Islet of Langerhans (tissue), 1 donor: Measurements from ENCODE around the gene CMKLR1.

ENCODE experiments used
- FAIRE-seq: peaks from one replicate; lab custom pipeline; 2011; peaks lifted over from hg19 to GRCh38; lab: Jason Lieb, UNC

Gene CMKLR1

DNA sequence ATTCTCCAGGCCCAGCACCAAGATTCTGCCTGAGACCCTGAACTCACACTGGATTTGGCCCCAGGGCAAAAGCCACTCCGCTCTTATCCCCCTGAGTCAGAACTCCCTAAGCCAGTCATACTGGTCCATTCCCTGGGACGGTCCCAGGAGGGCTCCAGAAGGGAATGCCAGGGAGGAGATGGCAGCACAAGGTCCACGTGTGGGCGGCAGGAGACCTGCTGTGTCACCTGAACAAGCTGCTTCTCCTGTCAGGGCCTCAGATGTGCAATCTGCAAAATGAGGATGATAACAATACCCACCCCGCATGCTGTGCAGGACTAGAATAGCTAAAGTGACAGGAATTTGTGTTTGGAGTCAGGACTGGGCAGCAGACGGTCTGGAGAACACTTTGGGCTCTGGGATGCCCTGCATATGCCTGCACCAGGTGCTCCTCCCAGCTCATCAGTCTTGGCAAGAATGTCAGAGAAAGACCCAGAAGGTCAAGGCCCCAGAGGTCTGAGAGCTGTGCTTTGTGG is 40.3 kb downstream of the CMKLR1 start:
- FAIRE-seq = no peak

DNA sequence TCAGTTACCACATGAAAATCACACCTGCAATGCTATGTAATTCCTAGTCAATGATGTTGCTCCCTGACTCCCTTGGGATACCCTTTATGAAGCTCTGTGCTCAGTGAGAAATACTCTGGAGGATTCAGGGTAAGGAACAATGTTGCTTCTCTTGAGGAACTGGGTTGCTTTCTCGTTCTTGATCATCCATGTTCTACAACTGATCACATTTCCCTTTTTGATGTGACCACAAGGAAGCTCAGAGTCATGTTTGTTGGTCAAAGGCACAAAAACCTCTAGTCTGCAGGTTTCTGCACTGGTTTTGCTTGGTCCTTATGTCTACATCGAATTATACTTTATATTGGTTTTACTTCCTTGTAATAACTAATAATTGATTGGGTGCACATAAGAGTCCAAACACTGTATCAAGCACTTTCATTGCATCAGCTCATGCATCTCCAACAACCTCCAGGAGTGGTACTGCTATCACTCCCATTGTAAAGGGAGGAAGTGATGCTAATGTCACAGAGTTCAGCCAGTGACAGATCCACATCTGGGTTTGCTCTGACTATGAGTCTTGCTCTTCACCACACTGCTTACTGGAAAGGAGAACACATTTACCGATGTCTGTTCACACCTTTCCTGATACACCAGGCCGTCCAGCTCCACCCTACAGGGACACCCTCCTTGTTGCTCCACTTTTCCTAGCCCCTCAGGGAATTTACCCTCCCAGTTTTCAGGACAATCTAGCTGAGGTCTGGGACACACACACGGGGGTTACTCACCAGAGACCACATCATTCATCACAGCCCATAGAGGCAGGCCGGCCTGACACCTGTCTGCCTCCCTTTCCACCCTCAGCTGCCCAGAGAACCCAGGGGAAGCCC is 41.0 kb downstream of the CMKLR1 start:
- no peak for FAIRE-seq

DNA sequence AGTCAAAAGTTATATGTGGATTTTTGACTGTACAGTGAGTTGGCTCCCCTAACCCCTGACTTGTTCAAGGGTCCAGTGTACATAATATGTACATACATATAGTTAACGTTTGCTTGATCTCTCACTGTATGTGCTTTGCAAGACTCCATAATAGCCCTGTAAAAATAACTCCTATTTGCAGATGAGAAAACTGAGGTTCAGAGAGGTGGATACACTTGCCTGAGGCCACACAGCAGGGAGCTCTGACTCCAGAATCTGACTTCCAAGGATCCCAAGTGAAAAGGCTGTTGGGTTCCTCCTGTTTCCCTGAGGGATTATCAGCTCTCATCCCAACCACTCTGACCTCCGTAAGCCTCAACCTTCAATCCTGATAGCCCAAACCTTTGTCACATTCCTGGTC is 41.7 kb downstream of the CMKLR1 start:
- no peak for FAIRE-seq

DNA sequence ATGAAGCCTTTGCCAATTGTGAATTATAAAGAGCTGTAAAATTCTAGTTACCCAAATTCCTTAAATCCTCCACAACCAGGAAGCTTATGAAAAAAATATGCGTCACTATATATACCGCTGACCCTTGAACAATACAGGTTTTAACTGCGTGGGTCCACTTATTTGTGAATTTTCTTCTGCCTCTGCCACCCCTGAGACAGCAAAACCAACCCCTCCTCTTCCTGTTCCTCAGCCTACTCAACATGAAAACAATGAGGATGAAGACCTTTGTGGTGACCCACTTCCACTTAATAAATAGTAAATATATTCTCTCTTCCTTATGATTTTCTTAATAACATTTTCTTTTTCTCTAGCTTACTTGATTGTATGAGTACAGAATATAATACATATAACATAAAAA is 42.2 kb downstream of the CMKLR1 start:
- FAIRE-seq = no peak

DNA sequence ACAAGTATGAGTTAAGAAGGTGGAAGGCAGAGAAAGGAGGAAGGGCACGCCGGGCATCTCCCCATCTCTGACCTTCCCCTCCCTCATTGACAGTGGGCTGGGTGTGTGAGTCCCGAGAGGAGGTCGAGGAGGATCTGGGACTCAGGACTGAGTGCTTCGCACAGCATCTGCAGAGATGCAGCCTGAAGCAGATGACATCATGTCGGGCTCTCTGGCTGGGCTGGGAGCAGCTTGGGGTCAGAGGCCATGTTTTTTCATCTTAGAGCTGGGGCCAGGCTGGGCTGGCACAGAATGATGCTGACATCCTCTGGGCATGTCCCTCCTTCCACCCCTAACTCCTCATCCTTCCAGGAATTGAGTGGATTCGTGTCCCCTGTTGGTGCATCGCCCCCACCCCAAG is 43.5 kb downstream of the CMKLR1 start:
- FAIRE-seq = no peak

DNA sequence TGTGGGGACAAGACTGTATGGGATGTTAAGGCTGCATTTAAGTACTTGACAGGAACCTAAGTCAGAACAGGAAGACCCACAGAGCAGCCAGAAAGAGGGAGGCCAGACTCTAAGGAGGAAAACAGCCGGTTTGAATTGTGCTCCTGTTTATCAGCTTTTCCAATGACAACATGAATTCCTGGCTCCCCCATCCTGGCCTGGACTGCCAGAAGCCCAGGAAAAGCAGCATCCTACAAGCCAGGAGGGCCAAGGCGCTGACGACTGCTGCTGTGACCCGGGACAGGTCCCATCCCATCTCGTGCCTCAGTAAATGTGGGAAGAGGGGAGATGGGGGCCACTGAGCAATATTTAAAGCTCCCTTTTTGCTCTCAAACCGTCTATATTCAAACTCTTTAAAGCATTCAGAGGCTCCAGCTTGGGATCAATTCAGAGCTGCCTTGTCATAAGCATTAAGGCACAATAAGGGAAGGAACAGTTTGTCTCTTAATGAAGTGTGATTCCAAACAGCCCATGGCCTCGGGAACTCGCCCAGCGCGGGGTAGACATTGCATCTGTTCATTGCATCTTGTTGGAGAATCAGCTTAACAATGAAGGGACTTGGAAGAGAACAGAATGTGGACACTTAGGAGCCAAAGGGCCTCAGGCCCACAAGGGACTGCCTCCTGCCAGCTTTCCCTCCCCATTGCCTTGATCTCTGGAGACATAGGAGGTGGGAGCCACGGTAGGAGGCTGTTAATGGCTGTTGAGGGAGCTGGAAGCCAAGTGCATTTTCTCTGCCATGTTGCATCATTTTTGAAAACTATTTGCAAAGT is 49.6 kb downstream of the CMKLR1 start:
- FAIRE-seq = no peak

DNA sequence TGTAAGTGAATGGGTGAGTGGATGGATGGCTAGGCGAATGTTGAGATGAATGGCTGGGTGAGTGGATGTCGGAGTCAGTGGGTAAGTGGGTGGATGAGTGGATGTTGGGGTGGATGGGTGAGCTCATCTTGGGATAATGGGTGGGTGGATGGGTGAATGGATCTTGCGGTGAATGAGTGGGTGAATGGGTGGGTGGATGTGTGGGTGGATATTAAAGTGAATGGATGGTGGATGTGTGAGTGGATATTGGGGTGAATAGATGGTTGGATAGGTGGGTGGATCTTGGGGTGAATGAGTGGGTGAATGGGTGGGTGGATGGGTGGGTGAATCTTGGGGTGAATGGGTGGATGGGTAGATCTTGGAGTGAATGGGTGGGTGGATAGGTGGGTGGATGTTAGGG is 51.9 kb downstream of the CMKLR1 start:
- no peak for FAIRE-seq

DNA sequence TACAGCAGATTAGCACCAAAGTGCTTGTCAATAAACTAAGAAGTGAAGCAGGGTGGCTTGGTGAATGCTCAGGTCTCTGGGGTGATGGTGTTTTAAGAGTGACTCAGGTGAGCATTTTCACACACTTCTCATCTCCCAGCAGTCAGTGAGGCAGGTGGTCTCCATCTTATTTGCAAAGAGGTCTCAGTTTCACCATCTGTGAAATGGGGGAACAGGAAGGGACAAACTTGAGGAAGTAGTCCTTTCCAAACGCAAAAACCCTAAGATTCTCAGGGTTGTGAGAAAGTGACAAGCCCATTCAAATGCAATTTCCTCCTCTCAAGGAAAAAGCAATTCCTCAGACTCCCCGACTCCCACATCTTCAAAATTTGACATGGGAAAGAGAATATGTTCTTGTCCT is 54.1 kb downstream of the CMKLR1 start:
- no peak for FAIRE-seq

DNA sequence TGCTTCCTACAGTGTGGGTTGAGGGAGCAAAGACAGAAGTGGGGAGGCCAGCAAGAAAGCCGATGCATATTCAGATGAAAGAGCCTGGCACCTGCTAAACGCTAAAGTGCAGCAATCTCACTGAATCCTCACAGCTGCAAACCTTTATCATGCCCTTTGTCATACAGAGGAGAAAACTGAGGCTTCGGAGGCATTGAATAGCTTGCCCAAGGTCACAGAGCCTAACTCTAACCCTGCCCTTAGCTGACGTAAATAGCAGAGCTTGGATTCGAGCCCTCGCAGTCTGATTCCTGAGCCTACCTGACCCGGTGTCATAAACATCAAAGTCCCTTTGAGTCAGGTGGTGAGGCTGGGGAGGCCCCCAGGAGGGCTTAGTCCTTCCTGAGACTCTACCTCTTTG is 54.9 kb downstream of the CMKLR1 start:
- no peak for FAIRE-seq

DNA sequence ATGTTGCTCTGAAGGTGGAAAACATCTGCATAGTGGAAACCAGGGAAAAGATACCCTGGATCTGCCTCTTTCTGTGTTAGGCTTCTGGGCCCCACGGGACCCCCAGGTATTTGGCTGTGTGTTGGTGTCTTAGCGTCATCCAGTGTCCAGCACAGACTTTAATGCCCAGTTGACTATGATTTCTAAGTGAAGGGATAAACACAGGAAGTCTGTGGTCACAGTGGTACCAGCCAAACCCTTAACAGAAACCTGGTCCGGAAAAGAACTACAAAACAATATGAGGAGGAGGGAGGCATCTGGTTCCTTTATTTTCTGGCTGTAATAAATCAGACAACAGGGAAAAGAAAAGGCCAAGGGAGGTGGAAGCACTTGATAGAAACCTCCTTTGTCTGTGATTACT is 56.4 kb downstream of the CMKLR1 start:
- FAIRE-seq = no peak

DNA sequence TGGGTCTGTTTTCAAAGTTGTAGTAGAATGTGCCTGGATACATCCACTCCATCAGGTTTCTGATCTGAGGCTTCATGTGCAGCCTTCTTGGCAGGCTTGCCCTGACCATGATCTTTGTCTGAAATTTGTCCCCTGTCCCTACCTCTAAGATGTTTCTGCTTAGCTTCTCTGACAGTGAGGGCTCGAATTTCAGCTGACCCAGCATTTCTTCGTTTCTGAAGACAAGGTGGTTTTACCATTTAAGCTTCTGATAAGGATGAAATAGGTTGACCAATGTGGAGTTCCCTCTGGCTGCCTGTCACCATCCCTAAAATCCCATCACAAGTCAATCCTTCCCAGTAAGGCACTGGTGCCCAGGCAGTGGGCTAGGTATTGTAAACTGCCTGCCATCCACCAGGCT is 57.0 kb downstream of the CMKLR1 start:
- no peak for FAIRE-seq

DNA sequence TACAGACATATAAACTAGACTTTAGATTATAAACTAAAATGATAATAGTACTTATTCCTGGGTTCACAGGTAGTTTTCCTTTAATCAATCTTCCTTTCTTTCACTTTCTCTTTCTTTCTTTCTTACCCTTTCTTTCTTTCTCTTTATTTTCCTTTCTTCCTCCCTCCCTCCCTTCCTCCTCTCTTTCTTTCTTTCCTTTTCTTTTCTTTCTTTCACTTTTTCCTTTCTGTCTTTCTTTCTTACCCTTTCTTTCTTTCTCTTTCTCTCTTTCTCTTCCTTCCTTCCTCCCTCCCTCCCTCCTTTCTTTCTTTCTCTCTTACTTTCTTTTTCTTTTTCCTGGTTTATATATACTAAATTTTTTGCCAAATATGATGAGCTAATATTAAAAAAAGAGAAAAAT is 61.5 kb downstream of the CMKLR1 start:
- FAIRE-seq = no peak

DNA sequence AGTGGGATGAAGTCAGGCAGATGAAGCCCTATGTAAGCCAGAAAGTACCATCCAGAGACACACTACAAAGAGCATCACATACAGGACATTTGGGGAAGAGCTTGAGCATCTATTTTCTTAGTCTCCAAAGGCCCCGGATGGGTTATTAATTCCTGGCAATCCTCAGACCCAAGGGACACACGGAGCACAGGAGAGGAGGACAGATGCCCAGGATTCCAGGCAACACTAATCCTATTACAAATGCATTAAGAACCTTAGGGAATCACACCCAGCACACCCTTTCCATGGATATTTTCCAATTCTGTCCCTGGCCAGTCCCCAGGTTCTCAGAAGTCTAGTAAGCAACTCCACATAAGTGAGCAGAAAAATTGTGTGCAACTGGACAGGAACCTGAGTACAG is 65.9 kb downstream of the CMKLR1 start:
- no peak for FAIRE-seq

DNA sequence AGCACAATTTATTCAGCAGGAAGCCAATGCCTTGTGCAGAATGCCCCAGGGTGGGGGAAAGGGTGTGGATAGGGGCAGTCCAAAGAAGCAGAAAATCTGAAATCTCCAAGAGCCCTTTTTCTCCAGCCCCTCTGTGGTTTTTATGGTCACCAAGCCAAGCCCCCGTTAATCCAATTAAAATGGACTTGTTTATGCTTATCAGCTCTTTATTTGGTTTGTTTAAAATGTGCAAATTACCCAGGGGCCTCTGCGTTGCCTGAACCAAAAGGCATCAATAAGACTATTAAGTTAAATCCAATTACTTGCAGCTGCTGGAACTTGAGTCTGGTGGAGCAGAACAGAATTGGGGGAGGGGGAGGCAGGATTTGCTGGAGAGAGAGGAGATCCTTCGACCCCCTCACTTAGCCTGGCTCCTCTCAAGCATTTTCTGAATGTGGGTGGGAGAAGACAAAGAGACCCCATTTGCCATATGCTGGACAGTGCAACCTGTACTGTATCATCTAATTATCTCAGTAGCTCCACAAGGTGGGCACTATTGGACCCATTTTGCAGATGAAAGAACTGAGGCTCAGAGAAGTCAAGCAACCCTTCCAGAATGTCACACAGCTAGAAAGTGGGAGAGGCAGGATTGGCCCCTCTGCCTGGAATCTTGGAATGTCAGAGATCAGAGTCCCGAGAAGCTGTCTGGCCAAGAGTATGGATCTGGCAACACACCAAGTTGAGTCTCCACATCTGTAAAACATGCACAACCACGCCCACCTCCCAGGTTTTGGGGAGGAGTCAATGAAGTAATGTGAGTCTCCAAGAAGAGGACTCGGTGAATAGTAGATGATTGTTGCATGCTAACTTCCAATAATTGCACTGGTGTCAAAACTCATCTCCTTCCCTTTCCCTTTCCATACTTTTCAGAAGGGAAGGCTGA is 66.9 kb downstream of the CMKLR1 start:
- FAIRE-seq = no peak

DNA sequence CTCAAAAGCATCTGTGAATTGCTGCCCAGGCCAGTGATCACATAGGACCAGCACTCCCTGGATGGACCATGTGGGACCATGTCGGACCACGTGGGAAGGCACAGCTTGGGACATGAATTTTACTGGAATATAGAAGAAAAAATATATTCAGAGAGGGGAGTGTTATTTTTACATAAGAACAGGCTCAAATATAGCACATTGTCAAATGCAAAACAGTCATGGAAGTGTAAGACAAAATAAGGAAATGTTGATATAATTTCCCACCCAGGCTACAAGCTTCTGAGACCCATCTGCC is 68.3 kb downstream of the CMKLR1 start:
- no peak for FAIRE-seq

DNA sequence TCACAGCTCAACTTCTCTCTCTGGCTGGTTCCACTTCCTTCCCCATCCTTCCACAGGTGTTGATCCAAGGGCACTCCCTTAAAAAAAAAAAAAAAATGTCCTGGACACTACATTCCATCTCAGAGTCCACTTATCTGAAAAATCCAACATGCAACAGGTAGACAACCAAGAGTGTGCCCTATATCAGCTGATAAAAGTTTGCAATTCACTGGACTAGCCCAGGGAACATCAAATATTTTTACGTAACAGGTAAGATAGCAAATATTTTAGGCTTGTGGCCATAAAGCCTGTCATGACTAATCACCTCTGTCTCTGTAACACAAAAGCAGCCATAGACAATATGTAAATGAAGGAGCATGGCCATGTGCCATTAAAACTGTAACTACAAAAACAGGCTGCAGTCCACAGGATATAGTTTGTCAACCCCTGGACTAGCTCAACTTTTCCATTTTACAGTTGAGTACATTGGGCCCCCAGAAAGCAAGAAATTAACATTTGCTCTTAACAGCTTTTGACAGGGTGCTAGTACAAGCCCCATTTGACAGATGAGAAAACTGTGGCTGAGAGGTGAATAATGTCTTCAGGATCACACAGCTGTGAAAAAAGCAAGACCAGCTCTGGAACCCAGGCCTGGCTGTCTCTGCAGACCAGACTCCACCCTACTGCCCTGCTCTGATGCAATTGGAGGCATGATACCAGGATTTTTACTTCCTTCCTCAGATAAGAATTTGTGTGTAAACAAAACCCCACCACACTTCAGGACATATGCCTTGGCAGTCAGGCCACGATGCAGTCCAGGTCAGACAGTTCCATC is 68.9 kb downstream of the CMKLR1 start:
- no peak for FAIRE-seq

DNA sequence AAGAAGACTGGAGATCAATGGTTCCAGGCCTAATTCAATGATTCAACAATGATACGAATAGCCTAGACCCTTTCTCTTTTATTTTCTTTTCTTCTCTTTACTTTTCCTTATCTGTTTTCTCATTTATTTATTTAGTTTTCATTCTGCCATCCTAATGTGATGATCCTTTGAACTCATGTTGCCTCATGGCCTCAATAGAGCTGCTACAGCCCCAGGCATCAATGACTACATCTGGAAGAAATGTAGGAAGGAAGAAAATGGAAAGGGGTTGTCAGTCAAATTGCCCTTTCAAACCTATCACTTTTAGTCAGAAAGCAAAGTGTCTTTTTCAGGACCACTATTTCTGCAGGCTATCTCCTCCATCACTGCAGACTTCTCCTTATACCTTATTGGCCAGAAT is 69.9 kb downstream of the CMKLR1 start:
- no peak for FAIRE-seq

DNA sequence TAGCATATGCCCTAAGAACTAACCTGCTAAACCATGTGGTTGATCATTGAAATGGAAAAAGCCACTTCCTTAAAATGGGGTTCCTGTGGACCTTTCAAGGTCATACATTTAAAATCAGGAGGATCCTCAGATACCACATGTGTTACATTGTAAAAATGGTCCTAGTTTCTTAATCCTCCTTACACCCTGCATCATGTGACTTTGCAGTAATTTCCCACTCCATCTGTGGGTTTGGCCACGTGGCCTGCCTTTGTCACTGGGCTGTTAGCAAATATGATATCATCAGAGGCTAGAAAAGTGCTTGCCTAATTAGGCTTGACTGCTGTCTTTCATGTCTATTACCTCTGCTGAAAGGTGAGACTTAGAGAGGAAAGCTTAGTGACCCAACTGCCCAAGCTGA is 70.7 kb downstream of the CMKLR1 start:
- FAIRE-seq = no peak

DNA sequence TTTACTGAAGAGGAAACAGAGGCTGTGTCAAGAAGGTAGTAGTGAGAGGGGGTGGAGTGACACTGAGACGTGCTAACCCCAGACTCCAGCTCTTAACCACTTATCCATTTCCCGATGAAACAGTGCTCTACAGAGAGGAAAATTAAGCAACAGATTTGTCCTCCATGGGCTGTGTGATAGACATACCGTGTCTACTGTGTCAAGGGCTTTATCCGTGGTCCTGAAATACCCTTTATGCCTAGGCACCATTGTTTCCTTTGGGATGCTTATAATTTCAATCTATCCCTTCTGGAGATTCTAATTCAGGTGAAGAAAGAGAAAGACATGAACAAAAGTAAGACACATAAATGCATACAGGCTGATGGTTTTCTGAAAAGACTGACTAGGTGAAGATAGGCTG is 71.7 kb downstream of the CMKLR1 start:
- FAIRE-seq = no peak

DNA sequence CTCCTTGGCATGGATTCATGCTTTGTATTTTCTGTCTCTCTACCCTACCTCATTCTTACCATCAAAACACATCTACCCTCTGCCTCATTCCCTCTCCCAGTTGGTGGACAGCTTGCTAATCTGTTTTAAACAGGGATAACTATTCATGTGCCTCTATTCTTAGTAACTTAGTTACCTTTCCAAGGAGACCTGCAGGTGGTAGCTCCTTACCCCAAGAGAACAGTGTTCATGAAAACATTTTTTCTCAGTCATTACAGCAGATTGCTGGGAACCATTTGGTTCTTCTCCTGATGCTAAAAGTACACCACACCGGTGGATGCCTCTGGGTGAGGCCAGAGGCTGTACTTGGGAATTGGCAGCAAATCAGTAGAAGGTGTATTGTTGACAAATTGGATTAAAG is 73.0 kb downstream of the CMKLR1 start:
- FAIRE-seq = no peak

DNA sequence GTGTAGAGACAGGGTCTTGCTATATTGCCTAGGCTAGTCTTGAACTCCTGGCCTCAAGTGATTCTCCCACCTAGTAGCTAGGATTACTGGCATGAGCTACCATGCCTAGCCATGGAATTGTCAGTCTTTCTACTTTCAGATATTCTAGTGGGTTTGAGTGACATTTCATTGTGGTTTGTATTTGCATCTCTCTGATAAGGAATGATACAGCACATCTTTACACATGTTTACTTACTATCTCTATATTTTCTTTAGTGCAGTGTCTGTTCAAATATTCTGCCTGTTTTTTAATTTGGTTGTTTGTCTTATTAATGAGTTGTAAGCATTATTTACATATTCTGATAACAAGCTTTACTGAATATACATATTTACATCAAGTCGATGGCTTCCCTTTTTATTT is 73.6 kb downstream of the CMKLR1 start:
- no peak for FAIRE-seq

DNA sequence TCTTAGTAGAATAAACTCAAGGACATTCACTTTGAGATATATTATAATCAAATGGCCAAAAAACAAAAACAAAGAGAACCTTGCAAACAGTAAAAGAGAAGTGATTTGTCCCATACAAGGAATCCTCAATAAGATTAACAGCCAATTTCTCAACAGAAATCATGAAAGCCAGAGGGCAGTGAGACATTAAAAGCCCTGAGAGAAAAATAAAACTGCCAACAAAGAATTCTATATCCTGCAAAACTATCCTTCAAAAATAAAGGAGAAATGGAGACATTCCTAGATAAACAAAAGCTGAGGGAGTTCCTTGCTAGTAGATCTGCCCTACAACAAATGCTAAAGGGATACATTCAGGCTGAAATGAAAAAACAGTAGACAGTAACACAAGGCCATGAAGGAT is 78.1 kb downstream of the CMKLR1 start:
- no peak for FAIRE-seq
